Prostate gland (tissue), 2 donors: ENCODE measurements around the gene EPAS1.

Source experiments
- CTCF ChIP-seq, 4 experiments: fragments of 200-600 bp in 2 of 4; fragments of 450-650 bp in 2 of 4; sonication (generic) in 2 of 4; IDR thresholded peaks; 1 replicate in 3 of 4; 2 replicates in 1 of 4; pipeline ENCODE4 v1.5.1; 2016 to 2019; ENCODE audit warnings: antibody characterized with exemption in 4 of 4, mild to moderate bottlenecking in 2 of 4, moderate library complexity in 2 of 4
- POLR2A ChIP-seq: fragments of 450-650 bp; IDR thresholded peaks from one replicate; pipeline ENCODE4 v1.6.1; 2016; ENCODE audit warnings: antibody characterized with exemption, mild to moderate bottlenecking

GRCh38 chr2:46339200-46339599, 42.0 kb downstream of the EPAS1 start:
- TF ChIP-seq CTCF (IDR thresholded peaks at IDR 0.05), result no peak
- TF ChIP-seq POLR2A, result no peak
